ENCODE results near the gene NCK2.

Gene NCK2

GRCh38 chr2:105760639-105761337 is 16.1 kb downstream of the NCK2 start:
- H3K9me3 ChIP-seq (ENCODE audit: control insufficient read depth, low read length): no peaks in the 10 kb centered on the region
- no peak overlapping the region for H2BK5ac ChIP-seq (ENCODE audit: low read depth, low read length, poor library complexity, severe bottlenecking)
- peaks cover 30% of the 10 kb centered on the region for H3K79me1 ChIP-seq (replicated peaks; ENCODE audit: low read length, poor library complexity, severe bottlenecking)
- H3K4me1 ChIP-seq (ENCODE audit: control insufficient read depth, insufficient read depth, low read depth, low read length): peaks cover 18% of the 10 kb centered on the region
- H4K8ac ChIP-seq (ENCODE audit: low read length): no peak overlapping the region
- H2BK12ac ChIP-seq (ENCODE audit: low read length in 2 of 2): peak overlapping the region in 1 of 2 experiments; percentile 49
- H3K36me3 ChIP-seq (ENCODE audit: control insufficient read depth in 1 of 2, insufficient read depth in 2 of 2, low read depth in 1 of 2, low read length in 2 of 2): peaks cover 0 to 2% of the 10 kb centered on the region in 2 experiments
- no peak overlapping the region for H3K4ac ChIP-seq (ENCODE audit: low read depth in 1 of 2, low read length in 2 of 2)
- no peak overlapping the region for H3K23ac ChIP-seq (ENCODE audit: low read length in 2 of 2)
- no peaks in the 10 kb centered on the region for H3K27me3 ChIP-seq (ENCODE audit: control insufficient read depth in 1 of 2, insufficient read depth in 1 of 2, low read length in 2 of 2)
- no peak overlapping the region for H2AFZ ChIP-seq (ENCODE audit: low read depth, low read length)
- peak overlapping the region in 1 of 2 experiments; percentile 31 for H3K14ac ChIP-seq (ENCODE audit: low read length in 2 of 2)
- H2BK15ac ChIP-seq (ENCODE audit: low read depth, poor library complexity, severe bottlenecking): no peak overlapping the region
- H3K4me2 ChIP-seq (ENCODE audit: low read length, poor library complexity, severe bottlenecking): no peak overlapping the region
- DNase-seq: no peak
- H3K27ac ChIP-seq (ENCODE audit: low read length, poor library complexity, severe bottlenecking): no peak overlapping the region
- H3K4me3 ChIP-seq (ENCODE audit: insufficient read depth in 1 of 2, low read depth in 1 of 2, low read length in 2 of 2): no peak overlapping the region
- peak overlapping the region in 1 of 2 experiments; percentile 42 for H3K18ac ChIP-seq (ENCODE audit: low read depth in 1 of 2, low read length in 2 of 2)
- 97% methylated on average over 11 of the region's 12 CpGs for WGBS
- no peak overlapping the region for H3K9ac ChIP-seq (ENCODE audit: low read length)
- no peak overlapping the region for H2BK120ac ChIP-seq (ENCODE audit: low read depth, low read length)
- peak overlapping the region; percentile 53 for H2AK5ac ChIP-seq (ENCODE audit: low read length, severe bottlenecking)
- no peak overlapping the region for H4K91ac ChIP-seq (ENCODE audit: low read length)

GRCh38 chr2:105761931-105762515 is 17.3 kb downstream of the NCK2 start:
- Histone ChIP-seq H3K4me2 (ENCODE audit: low read length, poor library complexity, severe bottlenecking) (peak overlapping the region; percentile 49), H3K9ac (ENCODE audit: low read length) (no peak overlapping the region), H3K9me3 (ENCODE audit: control insufficient read depth, low read length) (no peaks in the 10 kb centered on the region), H3K18ac (ENCODE audit: low read depth in 1 of 2, low read length in 2 of 2) (peak overlapping the region in 1 of 2 experiments; percentile 47), H3K79me1 (replicated peaks; ENCODE audit: low read length, poor library complexity, severe bottlenecking) (peaks cover 34% of the 10 kb centered on the region), H2BK120ac (ENCODE audit: low read depth, low read length) (no peak overlapping the region), H4K8ac (ENCODE audit: low read length) (peak overlapping the region; percentile 51), H2AK5ac (ENCODE audit: low read length, severe bottlenecking) (peak overlapping the region; percentile 79), H2BK15ac (ENCODE audit: low read depth, poor library complexity, severe bottlenecking) (no peak overlapping the region), H3K14ac (ENCODE audit: low read length in 2 of 2) (no peak overlapping the region), H3K4ac (ENCODE audit: low read depth in 1 of 2, low read length in 2 of 2) (no peak overlapping the region), H3K36me3 (ENCODE audit: control insufficient read depth in 1 of 2, insufficient read depth in 2 of 2, low read depth in 1 of 2, low read length in 2 of 2) (peaks cover 0 to 2% of the 10 kb centered on the region in 2 experiments), H3K23ac (ENCODE audit: low read length in 2 of 2) (peak overlapping the region in 1 of 2 experiments; percentile 2), H3K27ac (ENCODE audit: low read length, poor library complexity, severe bottlenecking) (peak overlapping the region; percentile 56), H3K27me3 (ENCODE audit: control insufficient read depth in 1 of 2, insufficient read depth in 1 of 2, low read length in 2 of 2) (no peaks in the 10 kb centered on the region), H3K4me1 (ENCODE audit: control insufficient read depth, insufficient read depth, low read depth, low read length) (peaks cover 24% of the 10 kb centered on the region), H4K91ac (ENCODE audit: low read length) (no peak overlapping the region), H2AFZ (ENCODE audit: low read depth, low read length) (no peak overlapping the region), H3K4me3 (ENCODE audit: insufficient read depth in 1 of 2, low read depth in 1 of 2, low read length in 2 of 2) (no peak overlapping the region), H2BK5ac (ENCODE audit: low read depth, low read length, poor library complexity, severe bottlenecking) (no peak overlapping the region), H2BK12ac (ENCODE audit: low read length in 2 of 2) (no peak overlapping the region)
- peak; percentile 38 for DNase-seq
- 56% methylated on average over 9 of the region's 11 CpGs for WGBS

DNA sequence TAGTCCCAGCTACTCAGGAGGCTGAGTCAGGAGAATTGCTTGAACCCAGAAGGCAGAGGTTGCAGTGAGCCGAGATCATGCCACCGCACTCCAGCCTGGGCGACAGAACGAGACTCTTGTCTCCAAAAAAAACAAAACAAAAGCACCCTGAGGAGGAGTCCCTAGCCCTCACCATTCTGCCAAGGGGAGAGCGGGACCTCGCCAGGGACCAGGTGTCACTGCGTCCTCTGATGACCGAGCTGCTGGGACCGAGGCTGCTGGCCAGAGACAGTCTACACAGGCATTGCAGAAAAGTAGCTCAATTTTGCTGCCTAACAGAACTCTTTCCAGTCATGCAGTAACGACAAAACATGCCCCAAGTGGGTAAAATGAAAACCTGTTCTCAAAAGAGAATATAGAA is 18.4 kb downstream of the NCK2 start:
- no peaks in the 10 kb centered on the region for H3K9me3 ChIP-seq (ENCODE audit: control insufficient read depth, low read length)
- no peak overlapping the region for H3K27ac ChIP-seq (ENCODE audit: low read length, poor library complexity, severe bottlenecking)
- H3K4me3 ChIP-seq (ENCODE audit: insufficient read depth in 1 of 2, low read depth in 1 of 2, low read length in 2 of 2): no peak overlapping the region
- H2BK15ac ChIP-seq (ENCODE audit: low read depth, poor library complexity, severe bottlenecking): no peak overlapping the region
- WGBS: 94% methylated on average over 9 of the region's 10 CpGs
- H3K4me2 ChIP-seq (ENCODE audit: low read length, poor library complexity, severe bottlenecking): no peak overlapping the region
- H2BK12ac ChIP-seq (ENCODE audit: low read length in 2 of 2): peak overlapping the region in 1 of 2 experiments; percentile 31
- H3K36me3 ChIP-seq (ENCODE audit: control insufficient read depth in 1 of 2, insufficient read depth in 2 of 2, low read depth in 1 of 2, low read length in 2 of 2): peaks cover 0 to 3% of the 10 kb centered on the region in 2 experiments
- H2AFZ ChIP-seq (ENCODE audit: low read depth, low read length): no peak overlapping the region
- no peak overlapping the region for H3K23ac ChIP-seq (ENCODE audit: low read length in 2 of 2)
- peaks cover 32% of the 10 kb centered on the region for H3K79me1 ChIP-seq (replicated peaks; ENCODE audit: low read length, poor library complexity, severe bottlenecking)
- H3K4me1 ChIP-seq (ENCODE audit: control insufficient read depth, insufficient read depth, low read depth, low read length): peaks cover 22% of the 10 kb centered on the region
- no peak overlapping the region for H3K9ac ChIP-seq (ENCODE audit: low read length)
- no peak overlapping the region for H3K14ac ChIP-seq (ENCODE audit: low read length in 2 of 2)
- no peak overlapping the region for H2BK120ac ChIP-seq (ENCODE audit: low read depth, low read length)
- no peak overlapping the region for H3K18ac ChIP-seq (ENCODE audit: low read depth in 1 of 2, low read length in 2 of 2)
- H3K27me3 ChIP-seq (ENCODE audit: control insufficient read depth in 1 of 2, insufficient read depth in 1 of 2, low read length in 2 of 2): no peaks in the 10 kb centered on the region
- no peak overlapping the region for H3K4ac ChIP-seq (ENCODE audit: low read depth in 1 of 2, low read length in 2 of 2)
- H4K8ac ChIP-seq (ENCODE audit: low read length): no peak overlapping the region
- no peak overlapping the region for H4K91ac ChIP-seq (ENCODE audit: low read length)
- peak overlapping the region; percentile 74 for H2AK5ac ChIP-seq (ENCODE audit: low read length, severe bottlenecking)
- no peak for DNase-seq
- peak overlapping the region; percentile 63 for H2BK5ac ChIP-seq (ENCODE audit: low read depth, low read length, poor library complexity, severe bottlenecking)

DNA sequence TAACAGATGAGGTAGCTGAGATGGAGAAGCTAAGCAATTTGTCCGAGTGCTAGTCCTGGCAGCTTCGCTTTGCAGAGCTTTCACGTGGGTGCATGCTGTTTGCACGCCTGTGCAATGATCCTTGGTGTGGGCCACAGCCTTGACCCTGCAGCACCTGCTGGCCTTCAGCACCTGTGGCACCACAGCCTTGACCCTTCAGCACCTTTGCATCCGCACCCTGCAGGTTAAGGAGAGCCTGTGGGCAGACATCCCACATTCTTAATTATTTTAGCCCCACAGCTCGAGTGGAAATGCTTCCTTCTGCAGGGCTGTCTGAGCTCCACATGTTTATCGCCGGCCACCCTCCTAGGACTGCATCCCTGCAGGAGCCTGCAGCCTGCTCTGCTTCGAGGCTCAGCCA is 19.3 kb downstream of the NCK2 start:
- Histone ChIP-seq H3K4me1 (ENCODE audit: control insufficient read depth, insufficient read depth, low read depth, low read length) (peaks cover 27% of the 10 kb centered on the region), H4K91ac (ENCODE audit: low read length) (no peak overlapping the region), H3K36me3 (ENCODE audit: control insufficient read depth in 1 of 2, insufficient read depth in 2 of 2, low read depth in 1 of 2, low read length in 2 of 2) (peaks cover 0 to 6% of the 10 kb centered on the region in 2 experiments), H3K27ac (ENCODE audit: low read length, poor library complexity, severe bottlenecking) (no peak overlapping the region), H2BK12ac (ENCODE audit: low read length in 2 of 2) (no peak overlapping the region), H4K8ac (ENCODE audit: low read length) (no peak overlapping the region), H2AFZ (ENCODE audit: low read depth, low read length) (no peak overlapping the region), H2AK5ac (ENCODE audit: low read length, severe bottlenecking) (no peak overlapping the region), H3K23ac (ENCODE audit: low read length in 2 of 2) (no peak overlapping the region), H3K4me2 (ENCODE audit: low read length, poor library complexity, severe bottlenecking) (no peak overlapping the region), H3K9me3 (ENCODE audit: control insufficient read depth, low read length) (no peaks in the 10 kb centered on the region), H2BK15ac (ENCODE audit: low read depth, poor library complexity, severe bottlenecking) (no peak overlapping the region), H2BK5ac (ENCODE audit: low read depth, low read length, poor library complexity, severe bottlenecking) (no peak overlapping the region), H3K14ac (ENCODE audit: low read length in 2 of 2) (no peak overlapping the region), H3K9ac (ENCODE audit: low read length) (no peak overlapping the region), H3K4me3 (ENCODE audit: insufficient read depth in 1 of 2, low read depth in 1 of 2, low read length in 2 of 2) (no peak overlapping the region), H3K18ac (ENCODE audit: low read depth in 1 of 2, low read length in 2 of 2) (no peak overlapping the region), H3K79me1 (replicated peaks; ENCODE audit: low read length, poor library complexity, severe bottlenecking) (peaks cover 39% of the 10 kb centered on the region), H2BK120ac (ENCODE audit: low read depth, low read length) (no peak overlapping the region), H3K27me3 (ENCODE audit: control insufficient read depth in 1 of 2, insufficient read depth in 1 of 2, low read length in 2 of 2) (no peaks in the 10 kb centered on the region), H3K4ac (ENCODE audit: low read depth in 1 of 2, low read length in 2 of 2) (no peak overlapping the region)
- DNase-seq: no peak
- 99% methylated on average over 9 of the region's 9 CpGs for WGBS

All from mesenchymal stem cell (in vitro differentiated cells and primary cell).